K562 (cell line): Measurements from ENCODE around the gene GGNBP2. TPM values are rescaled to one million over a fixed set of nuclear protein-coding genes. Genes with fewer than 3 reads are reported as not detected.
A peak's percentile ranks its signal among the peaks of the same experiment; 100 is the strongest.

ENCODE experiments used
- CCAR2 ChIP-seq: fragments of 200-400 bp; formaldehyde crosslinking; IDR thresholded peaks from 2 replicates; pipeline ENCODE4 v1.6.1; 2017; ENCODE audit warnings: mild to moderate bottlenecking, low read depth, low read length
- ELF1 ChIP-seq: fragments of 200-800 bp; sonication (Bioruptor generic); IDR thresholded peaks from 2 replicates; pipeline ENCODE4 v1.6.1; 2016; ENCODE audit warnings: missing genetic modification characterization, missing compliant biosample characterization
- ETV1 ChIP-seq: fragments of 450-650 bp; conservative IDR thresholded peaks from 2 replicates; pipeline ENCODE4 v1.6.1; 2016; ENCODE audit warnings: missing genetic modification characterization, control low read depth, low read depth, missing compliant biosample characterization
- PHF21A ChIP-seq: fragments of 450-650 bp; IDR thresholded peaks from 2 replicates; pipeline ENCODE4 v1.6.1; 2017; ENCODE audit warnings: low read depth, borderline replicate concordance
- SIX5 ChIP-seq, 2 experiments: IDR thresholded peaks; 2 replicates each; pipeline ENCODE4 v1.6.1; 2011; ENCODE audit warnings: low read length in 2 of 2, borderline replicate concordance in 1 of 2, low read depth in 1 of 2, mild to moderate bottlenecking in 1 of 2, moderate library complexity in 1 of 2; ENCODE audit not compliant: insufficient read depth in 1 of 2
- SLC30A9 ChIP-seq: fragments of 250-450 bp; sonication (Bioruptor Pico); IDR thresholded peaks from 2 replicates; pipeline ENCODE4 v1.8.0; 2022; ENCODE audit warnings: mild to moderate bottlenecking, moderate library complexity
- TAF9B ChIP-seq: fragments of 450-650 bp; IDR thresholded peaks from 2 replicates; pipeline ENCODE4 v1.6.1; 2018; ENCODE audit warnings: mild to moderate bottlenecking; ENCODE audit not compliant: partially characterized antibody
- ZNF140 ChIP-seq: fragments of 250-450 bp; sonication (Bioruptor Pico); IDR thresholded peaks from 2 replicates; pipeline ENCODE4 v1.8.0; 2021; ENCODE audit warnings: moderate library complexity, mild to moderate bottlenecking, inconsistent platforms
- ZNF431 ChIP-seq: sonication (generic); formaldehyde crosslinking; IDR thresholded peaks from 2 replicates; pipeline ENCODE4 v1.8.0; 2022; ENCODE audit warnings: mild to moderate bottlenecking, missing genetic modification reagents
- ZNF609 ChIP-seq: sonication (generic); formaldehyde crosslinking; IDR thresholded peaks from 2 replicates; pipeline ENCODE4 v1.8.1; 2023; ENCODE audit warnings: missing genetic modification reagents, mild to moderate bottlenecking, borderline replicate concordance
- ZNF766 ChIP-seq: fragments of 200-800 bp; sonication (Bioruptor generic); conservative IDR thresholded peaks from 2 replicates; pipeline ENCODE4 v1.6.1; 2016; ENCODE audit warnings: missing genetic modification characterization, missing compliant biosample characterization
- polyA plus RNA-seq, 8 experiments: library from polyadenylated mRNA; depleted of rRNA in 4 of 8; stranded (reverse) in 5 of 8; unstranded in 3 of 8; fragments of >200 nt; fragmentation: Nextera tagmentation in 2 of 8; fragmentation: Illumina TruSeq in 1 of 8; extraction: Ambion mirVana in 2 of 8; extraction: Trizol in 1 of 8; gene quantifications; 2 replicates each; pipeline versions ENCODE4 v1.2.1 to v1.2.3, GENCODE V29; 2011 to 2014; ENCODE audit warnings: inconsistent platforms in 1 of 8, missing spikeins in 1 of 8
- total RNA-seq, 7 experiments: library from RNA; depleted of rRNA in 6 of 7; stranded (reverse); fragments of >200 nt in 6 of 7; fragmentation: Illumina TruSeq in 2 of 7; extraction: Trizol in 2 of 7; gene quantifications; 2 replicates each; pipeline versions ENCODE4 v1.2.1 to v1.2.3, GENCODE V29; 2011 to 2021; ENCODE audit warnings: low replicate concordance in 1 of 7
- TF ChIP-seq, protein P1 (sequence below): fragments of 450-650 bp; IDR thresholded peaks from 2 replicates; pipeline ENCODE4 v1.6.1; 2017; ENCODE audit warnings: antibody characterized with exemption, mild to moderate bottlenecking
- TF ChIP-seq, protein P2 (sequence below): fragments of 250-450 bp; sonication (Bioruptor Pico); IDR thresholded peaks from 2 replicates; pipeline ENCODE4 v1.4.0; 2020; ENCODE audit warnings: borderline replicate concordance
- TF ChIP-seq, protein P3 (sequence below): sonication (generic); formaldehyde crosslinking; IDR thresholded peaks from 2 replicates; pipeline ENCODE4 v1.8.0; 2022; ENCODE audit warnings: mild to moderate bottlenecking, missing genetic modification reagents, borderline replicate concordance

GGNBP2 gene
- total and polyA plus RNA-seq, 9 of the 15 experiments (the other 6 are each of a cell fraction or from before 2014, with no cell fraction given), result 35.7 to 96.6 (median 64.1) TPM

DNA sequence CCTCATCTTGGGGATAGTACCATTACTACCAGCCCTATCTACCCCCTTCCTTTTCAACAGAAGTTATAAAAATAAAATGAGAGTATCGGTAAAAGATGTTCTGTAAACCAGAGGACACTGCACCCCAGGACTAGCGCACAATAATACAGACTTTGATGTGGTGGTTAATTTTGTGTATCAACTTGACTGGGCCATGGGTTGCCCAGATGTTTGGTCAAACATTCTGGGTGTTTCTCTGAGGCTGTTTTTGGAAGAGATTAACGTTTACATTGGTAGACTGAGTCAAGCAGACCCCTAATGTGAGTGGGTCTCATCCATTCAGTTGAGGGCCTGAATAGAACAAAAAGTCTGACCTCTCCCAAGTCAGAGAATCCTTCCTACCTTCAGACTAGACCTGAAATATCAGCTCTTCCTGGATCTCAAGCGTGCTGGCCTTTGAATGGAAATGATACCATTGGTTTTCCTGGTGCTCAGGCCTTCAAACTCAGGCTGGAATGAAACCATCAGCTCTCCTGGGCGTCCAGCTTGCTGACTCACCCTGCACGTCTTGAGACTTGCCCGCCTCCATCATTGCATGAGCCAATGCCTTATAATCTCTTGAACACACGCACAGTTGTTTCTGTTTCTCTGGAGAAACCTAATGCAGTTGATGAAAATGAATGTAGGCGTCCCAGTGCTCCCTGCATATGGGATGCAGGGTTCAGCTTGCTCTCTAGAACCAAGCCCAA, 66.8 kb downstream of the GGNBP2 start (continued):
- no peak for TF ChIP-seq ETV1
- no peak for TF ChIP-seq CCAR2
- TF ChIP-seq, protein P1, sequence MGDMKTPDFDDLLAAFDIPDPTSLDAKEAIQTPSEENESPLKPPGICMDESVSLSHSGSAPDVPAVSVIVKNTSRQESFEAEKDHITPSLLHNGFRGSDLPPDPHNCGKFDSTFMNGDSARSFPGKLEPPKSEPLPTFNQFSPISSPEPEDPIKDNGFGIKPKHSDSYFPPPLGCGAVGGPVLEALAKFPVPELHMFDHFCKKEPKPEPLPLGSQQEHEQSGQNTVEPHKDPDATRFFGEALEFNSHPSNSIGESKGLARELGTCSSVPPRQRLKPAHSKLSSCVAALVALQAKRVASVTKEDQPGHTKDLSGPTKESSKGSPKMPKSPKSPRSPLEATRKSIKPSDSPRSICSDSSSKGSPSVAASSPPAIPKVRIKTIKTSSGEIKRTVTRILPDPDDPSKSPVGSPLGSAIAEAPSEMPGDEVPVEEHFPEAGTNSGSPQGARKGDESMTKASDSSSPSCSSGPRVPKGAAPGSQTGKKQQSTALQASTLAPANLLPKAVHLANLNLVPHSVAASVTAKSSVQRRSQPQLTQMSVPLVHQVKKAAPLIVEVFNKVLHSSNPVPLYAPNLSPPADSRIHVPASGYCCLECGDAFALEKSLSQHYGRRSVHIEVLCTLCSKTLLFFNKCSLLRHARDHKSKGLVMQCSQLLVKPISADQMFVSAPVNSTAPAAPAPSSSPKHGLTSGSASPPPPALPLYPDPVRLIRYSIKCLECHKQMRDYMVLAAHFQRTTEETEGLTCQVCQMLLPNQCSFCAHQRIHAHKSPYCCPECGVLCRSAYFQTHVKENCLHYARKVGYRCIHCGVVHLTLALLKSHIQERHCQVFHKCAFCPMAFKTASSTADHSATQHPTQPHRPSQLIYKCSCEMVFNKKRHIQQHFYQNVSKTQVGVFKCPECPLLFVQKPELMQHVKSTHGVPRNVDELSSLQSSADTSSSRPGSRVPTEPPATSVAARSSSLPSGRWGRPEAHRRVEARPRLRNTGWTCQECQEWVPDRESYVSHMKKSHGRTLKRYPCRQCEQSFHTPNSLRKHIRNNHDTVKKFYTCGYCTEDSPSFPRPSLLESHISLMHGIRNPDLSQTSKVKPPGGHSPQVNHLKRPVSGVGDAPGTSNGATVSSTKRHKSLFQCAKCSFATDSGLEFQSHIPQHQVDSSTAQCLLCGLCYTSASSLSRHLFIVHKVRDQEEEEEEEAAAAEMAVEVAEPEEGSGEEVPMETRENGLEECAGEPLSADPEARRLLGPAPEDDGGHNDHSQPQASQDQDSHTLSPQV, result peak; percentile 89
- peak; percentile 53; the same call in 1 of the 2 replicates for TF ChIP-seq ZNF766 (CRISPR knock-in tag)
- no peak for TF ChIP-seq SLC30A9 (CRISPR knock-in tag)
- TF ChIP-seq, protein P2, sequence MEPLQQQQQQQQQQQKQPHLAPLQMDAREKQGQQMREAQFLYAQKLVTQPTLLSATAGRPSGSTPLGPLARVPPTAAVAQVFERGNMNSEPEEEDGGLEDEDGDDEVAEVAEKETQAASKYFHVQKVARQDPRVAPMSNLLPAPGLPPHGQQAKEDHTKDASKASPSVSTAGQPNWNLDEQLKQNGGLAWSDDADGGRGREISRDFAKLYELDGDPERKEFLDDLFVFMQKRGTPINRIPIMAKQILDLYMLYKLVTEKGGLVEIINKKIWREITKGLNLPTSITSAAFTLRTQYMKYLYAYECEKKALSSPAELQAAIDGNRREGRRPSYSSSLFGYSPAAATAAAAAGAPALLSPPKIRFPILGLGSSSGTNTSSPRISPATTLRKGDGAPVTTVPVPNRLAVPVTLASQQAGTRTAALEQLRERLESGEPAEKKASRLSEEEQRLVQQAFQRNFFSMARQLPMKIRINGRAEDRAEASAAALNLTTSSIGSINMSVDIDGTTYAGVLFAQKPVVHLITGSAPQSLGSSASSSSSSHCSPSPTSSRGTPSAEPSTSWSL (CRISPR knock-in tag), result no peak
- TF ChIP-seq, protein P3, sequence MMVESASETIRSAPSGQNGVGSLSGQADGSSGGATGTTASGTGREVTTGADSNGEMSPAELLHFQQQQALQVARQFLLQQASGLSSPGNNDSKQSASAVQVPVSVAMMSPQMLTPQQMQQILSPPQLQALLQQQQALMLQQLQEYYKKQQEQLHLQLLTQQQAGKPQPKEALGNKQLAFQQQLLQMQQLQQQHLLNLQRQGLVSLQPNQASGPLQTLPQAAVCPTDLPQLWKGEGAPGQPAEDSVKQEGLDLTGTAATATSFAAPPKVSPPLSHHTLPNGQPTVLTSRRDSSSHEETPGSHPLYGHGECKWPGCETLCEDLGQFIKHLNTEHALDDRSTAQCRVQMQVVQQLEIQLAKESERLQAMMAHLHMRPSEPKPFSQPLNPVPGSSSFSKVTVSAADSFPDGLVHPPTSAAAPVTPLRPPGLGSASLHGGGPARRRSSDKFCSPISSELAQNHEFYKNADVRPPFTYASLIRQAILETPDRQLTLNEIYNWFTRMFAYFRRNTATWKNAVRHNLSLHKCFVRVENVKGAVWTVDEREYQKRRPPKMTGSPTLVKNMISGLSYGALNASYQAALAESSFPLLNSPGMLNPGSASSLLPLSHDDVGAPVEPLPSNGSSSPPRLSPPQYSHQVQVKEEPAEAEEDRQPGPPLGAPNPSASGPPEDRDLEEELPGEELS (CRISPR knock-in tag), result no peak
- TF ChIP-seq PHF21A, result no peak
- no peak for TF ChIP-seq ZNF140
- TF ChIP-seq ZNF609 (CRISPR knock-in tag), result no peak
- no peak for TF ChIP-seq TAF9B
- TF ChIP-seq ZNF431 (CRISPR knock-in tag), result no peak
- TF ChIP-seq SIX5 (IDR thresholded peaks at IDR 0.05; ENCODE audit: borderline replicate concordance in 1 of 2, insufficient read depth in 1 of 2, low read depth in 1 of 2, low read length in 2 of 2), result no peak
- no peak for TF ChIP-seq ELF1 (tag)
